IMR-90 (cell line): Measurements from ENCODE around the gene SURF6. TPM values are rescaled to one million over a fixed set of nuclear protein-coding genes. Genes with fewer than 3 reads are reported as not detected.

Experiments used
- ATAC-seq: fragments of 200-7000 bp; cut with Tn5 transposase; 2 replicates; pipeline ENCODE4 v1.9.1; 2020; ENCODE audit warnings: low read depth, mild to moderate bottlenecking, moderate library complexity
- BruUV-seq: library from RNA; stranded (reverse); fragments of 400-500 nt; replicated peaks from 2 replicates; lab custom pipeline; 2021; lab: Mats Ljungman, UMichigan
- CTCF ChIA-PET: fragments of 300-600 bp; formaldehyde crosslinking; extraction: SDS; loops from one replicate; lab custom pipeline; 2021; ENCODE audit warnings: antibody characterized with exemption; lab: Yijun Ruan, JAX
- POLR2A ChIA-PET: fragments of 300-600 bp; sonication (Branson Sonifier 250); formaldehyde crosslinking; loops from one replicate; lab custom pipeline; 2022; ENCODE audit warnings: antibody characterized with exemption; ENCODE audit not compliant: unreplicated experiment; lab: Charles Lee
- DNase-seq: peaks from one replicate; pipeline ENCODE4 v3.0.0; 2013
- H2AFZ ChIP-seq: replicated peaks from 2 replicates; pipeline ENCODE3; 2013; ENCODE audit warnings: low read length, mild to moderate bottlenecking; ENCODE audit not compliant: poor library complexity
- H2AK5ac ChIP-seq: 2 replicates; pipeline ENCODE4 v1.6.1; 2013; ENCODE audit warnings: low read depth, low read length, inconsistent platforms
- H2AK9ac ChIP-seq: replicated peaks from 2 replicates; pipeline ENCODE3; 2013; ENCODE audit warnings: mild to moderate bottlenecking, low read depth, low read length, moderate library complexity; ENCODE audit not compliant: poor library complexity
- H2BK120ac ChIP-seq: 2 replicates; pipeline ENCODE4 v1.6.1; 2013; ENCODE audit warnings: low read depth, low read length, inconsistent platforms
- H2BK15ac ChIP-seq: 3 replicates; pipeline ENCODE4 v1.6.1; 2013; ENCODE audit warnings: low read depth, low read length, inconsistent platforms
- H2BK20ac ChIP-seq: 2 replicates; pipeline ENCODE4 v1.6.1; 2013; ENCODE audit warnings: low read depth, mild to moderate bottlenecking, inconsistent platforms, low read length, moderate library complexity
- H2BK5ac ChIP-seq: 2 replicates; pipeline ENCODE4 v1.6.1; 2013; ENCODE audit warnings: mild to moderate bottlenecking, low read depth, low read length, inconsistent platforms; ENCODE audit not compliant: poor library complexity, severe bottlenecking
- H3K14ac ChIP-seq: replicated peaks from 2 replicates; pipeline ENCODE4 v1.6.1; 2013; ENCODE audit warnings: low read depth, low read length, inconsistent platforms
- H3K18ac ChIP-seq: 2 replicates; pipeline ENCODE4 v1.6.1; 2013; ENCODE audit warnings: low read depth, low read length, control low read depth
- H3K23ac ChIP-seq: 2 replicates; pipeline ENCODE4 v1.6.1; 2013; ENCODE audit warnings: low read depth, low read length, inconsistent platforms
- H3K27ac ChIP-seq: 2 replicates; pipeline ENCODE4 v1.5.1; 2013; ENCODE audit warnings: mild to moderate bottlenecking, control low read depth, low read length; ENCODE audit not compliant: insufficient read depth
- H3K27me3 ChIP-seq: 2 replicates; pipeline ENCODE4 v1.6.1; 2013; ENCODE audit warnings: low read length; ENCODE audit not compliant: control insufficient read depth, insufficient read depth
- H3K36me3 ChIP-seq: 2 replicates; pipeline ENCODE4 v1.6.1; 2013; ENCODE audit warnings: low read length, mixed read lengths; ENCODE audit not compliant: control insufficient read depth, insufficient read depth
- H3K4ac ChIP-seq: 2 replicates; pipeline ENCODE4 v1.6.1; 2013; ENCODE audit warnings: low read depth, low read length, inconsistent platforms
- H3K4me1 ChIP-seq: 2 replicates; pipeline ENCODE4 v1.6.1; 2013; ENCODE audit warnings: low read length, mixed read lengths; ENCODE audit not compliant: control insufficient read depth, insufficient read depth
- H3K4me2 ChIP-seq: 2 replicates; pipeline ENCODE4 v1.6.1; 2013; ENCODE audit warnings: low read depth, mild to moderate bottlenecking, control low read depth, low read length, moderate library complexity
- H3K4me3 ChIP-seq: 2 replicates; pipeline ENCODE4 v1.5.1; 2013; ENCODE audit warnings: low read depth, mild to moderate bottlenecking, control low read depth, low read length, moderate library complexity; ENCODE audit not compliant: insufficient read depth
- H3K56ac ChIP-seq: 2 replicates; pipeline ENCODE4 v1.6.1; 2013; ENCODE audit warnings: low read length, inconsistent platforms; ENCODE audit not compliant: insufficient read depth; ENCODE audit errors: extremely low read depth
- H3K79me1 ChIP-seq, 2 experiments: 2 replicates each; pipeline ENCODE4 v1.6.1; 2013; ENCODE audit warnings: low read length in 2 of 2, inconsistent platforms in 1 of 2, low read depth in 1 of 2
- H3K9ac ChIP-seq: 2 replicates; pipeline ENCODE4 v1.6.1; 2013; ENCODE audit warnings: low read depth, low read length, control low read depth
- H3K9me1 ChIP-seq: 2 replicates; pipeline ENCODE4 v1.6.1; 2013; ENCODE audit warnings: low read length, inconsistent platforms; ENCODE audit not compliant: insufficient read depth
- H3K9me3 ChIP-seq: 2 replicates; pipeline ENCODE4 v1.6.1; 2013; ENCODE audit warnings: low read length; ENCODE audit not compliant: control insufficient read depth, insufficient read depth
- H4K20me1 ChIP-seq: 2 replicates; pipeline ENCODE4 v1.6.1; 2013; ENCODE audit warnings: low read length, inconsistent platforms; ENCODE audit not compliant: insufficient read depth
- H4K5ac ChIP-seq: 2 replicates; pipeline ENCODE4 v1.6.1; 2013; ENCODE audit warnings: mild to moderate bottlenecking, low read depth, low read length, control low read depth
- H4K8ac ChIP-seq, 2 experiments: 2 replicates each; pipeline ENCODE4 v1.6.1; 2013; ENCODE audit warnings: low read depth in 2 of 2, low read length in 2 of 2, control low read depth in 1 of 2, inconsistent platforms in 1 of 2
- H4K91ac ChIP-seq: 2 replicates; pipeline ENCODE4 v1.6.1; 2013; ENCODE audit warnings: low read depth, low read length, inconsistent platforms; ENCODE audit not compliant: insufficient read depth
- BHLHE40 ChIP-seq: fragments of 150-350 bp; IDR thresholded peaks from 2 replicates; pipeline ENCODE4 v1.6.1; 2016; ENCODE audit warnings: mild to moderate bottlenecking, low read depth, low read length
- CEBPB ChIP-seq: IDR thresholded peaks from 2 replicates; pipeline ENCODE4 v1.6.1; 2012; ENCODE audit warnings: low read depth, low read length, improper control_type of control experiment
- CHD1 ChIP-seq: IDR thresholded peaks from 2 replicates; pipeline ENCODE4 v1.6.1; 2012; ENCODE audit warnings: low read depth, low read length, improper control_type of control experiment
- CTCF ChIP-seq: conservative IDR thresholded peaks from 2 replicates; pipeline ENCODE4 v1.5.1; 2012; ENCODE audit warnings: mild to moderate bottlenecking, low read depth, low read length, improper control_type of control experiment
- ELK1 ChIP-seq: fragments of 150-350 bp; IDR thresholded peaks from 2 replicates; pipeline ENCODE4 v1.6.1; 2016; ENCODE audit warnings: low read depth, mild to moderate bottlenecking, low read length, moderate library complexity, borderline replicate concordance
- FOS ChIP-seq: fragments of 150-350 bp; IDR thresholded peaks from 2 replicates; pipeline ENCODE4 v1.6.1; 2016; ENCODE audit warnings: low read depth, low read length
- MAFK ChIP-seq: IDR thresholded peaks from 2 replicates; pipeline ENCODE4 v1.6.1; 2012; ENCODE audit warnings: low read depth, low read length, improper control_type of control experiment
- MAZ ChIP-seq: IDR thresholded peaks from 2 replicates; pipeline ENCODE4 v1.6.1; 2012; ENCODE audit warnings: low read depth, mild to moderate bottlenecking, low read length, improper control_type of control experiment, moderate library complexity, borderline replicate concordance
- MXI1 ChIP-seq: IDR thresholded peaks from 2 replicates; pipeline ENCODE4 v1.6.1; 2012; ENCODE audit warnings: low read depth, mild to moderate bottlenecking, low read length, moderate library complexity, borderline replicate concordance
- NFE2L2 ChIP-seq: fragments of 150-350 bp; IDR thresholded peaks from 2 replicates; pipeline ENCODE4 v1.6.1; 2016; ENCODE audit warnings: low read depth, mild to moderate bottlenecking, low read length
- POLR2A ChIP-seq: IDR thresholded peaks from 2 replicates; pipeline ENCODE4 v1.6.1; 2012; ENCODE audit warnings: mild to moderate bottlenecking, low read depth, low read length
- RAD21 ChIP-seq: IDR thresholded peaks from 2 replicates; pipeline ENCODE4 v1.6.1; 2012; ENCODE audit warnings: low read length, improper control_type of control experiment
- RCOR1 ChIP-seq: IDR thresholded peaks from 2 replicates; pipeline ENCODE4 v1.6.1; 2012; ENCODE audit warnings: mild to moderate bottlenecking, low read length, improper control_type of control experiment; ENCODE audit not compliant: insufficient replicate concordance
- RFX5 ChIP-seq: IDR thresholded peaks from 2 replicates; pipeline ENCODE4 v1.8.0; 2012; ENCODE audit warnings: low read depth, mild to moderate bottlenecking, low read length, moderate library complexity
- SMC3 ChIP-seq: fragments of 150-350 bp; IDR thresholded peaks from 2 replicates; pipeline ENCODE4 v1.6.1; 2016; ENCODE audit warnings: low read depth, mild to moderate bottlenecking, antibody characterized with exemption, low read length, moderate library complexity
- USF2 ChIP-seq: fragments of 150-350 bp; IDR thresholded peaks from 2 replicates; pipeline ENCODE4 v1.6.1; 2017; ENCODE audit warnings: mild to moderate bottlenecking, antibody characterized with exemption, low read length, low read depth
- WGBS, 2 experiments: methylation state at CpG; one replicate each; pipeline versions ENCODE4 v1.1.5 to v1.1.7; 2013; ENCODE audit warnings: missing lambda C conversion rate in 2 of 2; ENCODE audit not compliant: insufficient read length in 1 of 2; ENCODE audit errors: extremely low coverage in 2 of 2; 5-methylcytosine and 5-hydroxymethylcytosine counted together
- dilution Hi-C: fragments of 300-500 bp; cut with HindIII; formaldehyde crosslinking; loops from one replicate; pipeline ENCODE4 v1.14.3; 2018; ENCODE audit warnings: low sequenced_read_pairs; ENCODE audit not compliant: unreplicated experiment
- in situ Hi-C: fragments of 300-500 bp; cut with MboI; formaldehyde crosslinking; loops from 3 replicates; pipeline ENCODE4 v1.14.3; 2019; ENCODE audit warnings: low sequenced_read_pairs, inconsistent platforms, mixed read lengths
- intact Hi-C: fragments of 100-400 bp; cut with micrococcal nuclease; formaldehyde crosslinking; loops from 2 replicates; pipeline ENCODE4 v1.10.0; 2022
- polyA plus RNA-seq, 3 experiments: library from polyadenylated mRNA; depleted of rRNA; stranded (reverse); fragments of >200 nt; gene quantifications; 2 replicates each; pipeline ENCODE4 v1.2.3, GENCODE V29; 2012; ENCODE audit warnings: low replicate concordance in 1 of 3
- total RNA-seq: library from RNA; depleted of rRNA; stranded (reverse); fragments of >200 nt; gene quantifications from 2 replicates; pipeline ENCODE4 v1.2.3, GENCODE V29; 2012

The SURF6 gene
- total and polyA plus RNA-seq, 2 of the 4 experiments (the other 2 are of a cell fraction), result 6.1 to 12.8 TPM

GRCh38 chr9:133285252-133285775 is 50.7 kb downstream of the SURF6 start:
- ATAC-seq (no peak), DNase-seq (no peak)
- H3K9me3 ChIP-seq, result peaks cover 2% of the 10 kb centered on the region; the same call in 1 of the 2 replicates
- no peak overlapping the region for H2BK120ac ChIP-seq
- H2AK9ac ChIP-seq, result no peak overlapping the region
- no peak overlapping the region for H3K18ac ChIP-seq
- in situ Hi-C loops (no loop called here), dilution Hi-C loops (no loop called here), intact Hi-C loops (no loop called here)
- ChIA-PET CTCF (no interaction called here), POLR2A (no interaction called here)
- H2BK15ac ChIP-seq, result no peak overlapping the region
- H4K20me1 ChIP-seq, result no peaks in the 10 kb centered on the region
- H2BK5ac ChIP-seq, result no peak overlapping the region
- no peaks in the 10 kb centered on the region for H3K4me1 ChIP-seq
- no peaks in the 10 kb centered on the region for H3K79me1 ChIP-seq
- no peak overlapping the region for H3K23ac ChIP-seq
- no peak overlapping the region for H2BK20ac ChIP-seq
- H3K4me3 ChIP-seq, result no peak overlapping the region
- TF ChIP-seq SMC3 (no peak), CTCF (no peak), MAZ (no peak), FOS (no peak), CEBPB (no peak), ELK1 (no peak), CHD1 (no peak), BHLHE40 (no peak), POLR2A (no peak), MAFK (no peak), MXI1 (no peak), USF2 (no peak), RCOR1 (no peak), NFE2L2 (no peak), RFX5 (no peak), RAD21 (no peak)
- H3K9me1 ChIP-seq, result no peaks in the 10 kb centered on the region
- no peak overlapping the region for H4K5ac ChIP-seq
- H3K9ac ChIP-seq, result no peak overlapping the region
- H3K4me2 ChIP-seq, result no peak overlapping the region
- no peak overlapping the region for H4K91ac ChIP-seq
- H2AFZ ChIP-seq, result no peak overlapping the region
- H4K8ac ChIP-seq, result no peak overlapping the region
- H3K27me3 ChIP-seq, result peaks cover 12% of the 10 kb centered on the region
- H3K14ac ChIP-seq, result no peak overlapping the region
- no peak overlapping the region for H2AK5ac ChIP-seq
- WGBS, 2 experiments, result 76% methylated on average over 2 of the region's 6 CpGs; no CpG with 5 or more reads in 1 of the 2 experiments
- BruUV-seq, result no TSS peak
- no peak overlapping the region for H3K56ac ChIP-seq
- no peak overlapping the region for H3K4ac ChIP-seq
- no peaks in the 10 kb centered on the region for H3K36me3 ChIP-seq
- H3K27ac ChIP-seq, result no peak overlapping the region
